Activated naive CD4-positive, alpha-beta T cell treated with anti-CD3 and anti-CD28 coated beads, Interleukin-2, amount 10 ng/mL, durations not matched to agents 7 days and 5 days (primary cell): Measurements from ENCODE around the gene TRIM25.

Source experiments
- CTCF ChIA-PET: fragments of 350-600 bp; sonication (Branson Sonifier 250); formaldehyde crosslinking; loops from one replicate; lab custom pipeline; 2021; ENCODE audit warnings: antibody characterized with exemption; lab: Charles Lee
- DNase-seq: peaks from one replicate; pipeline ENCODE4 v3.0.0-alpha.2; 2020
- H3K27ac Mint-ChIP-seq: one replicate; pipeline ENCODE4 v1.8.0; 2021; ENCODE audit warnings: mild to moderate bottlenecking, moderate library complexity, mixed read lengths
- H3K27me3 Mint-ChIP-seq: one replicate; pipeline ENCODE4 v1.8.0; 2021; ENCODE audit warnings: mild to moderate bottlenecking, mixed read lengths
- H3K36me3 Mint-ChIP-seq: one replicate; pipeline ENCODE4 v1.8.0; 2021; ENCODE audit warnings: mixed read lengths
- H3K4me1 Mint-ChIP-seq: one replicate; pipeline ENCODE4 v1.8.0; 2021; ENCODE audit warnings: mixed read lengths
- H3K4me3 Mint-ChIP-seq: one replicate; pipeline ENCODE4 v1.8.0; 2021; ENCODE audit warnings: mild to moderate bottlenecking, moderate library complexity, mixed read lengths
- H3K9me3 Mint-ChIP-seq: one replicate; pipeline ENCODE4 v1.8.0; 2021; ENCODE audit warnings: mixed read lengths

TRIM25 gene

DNA sequence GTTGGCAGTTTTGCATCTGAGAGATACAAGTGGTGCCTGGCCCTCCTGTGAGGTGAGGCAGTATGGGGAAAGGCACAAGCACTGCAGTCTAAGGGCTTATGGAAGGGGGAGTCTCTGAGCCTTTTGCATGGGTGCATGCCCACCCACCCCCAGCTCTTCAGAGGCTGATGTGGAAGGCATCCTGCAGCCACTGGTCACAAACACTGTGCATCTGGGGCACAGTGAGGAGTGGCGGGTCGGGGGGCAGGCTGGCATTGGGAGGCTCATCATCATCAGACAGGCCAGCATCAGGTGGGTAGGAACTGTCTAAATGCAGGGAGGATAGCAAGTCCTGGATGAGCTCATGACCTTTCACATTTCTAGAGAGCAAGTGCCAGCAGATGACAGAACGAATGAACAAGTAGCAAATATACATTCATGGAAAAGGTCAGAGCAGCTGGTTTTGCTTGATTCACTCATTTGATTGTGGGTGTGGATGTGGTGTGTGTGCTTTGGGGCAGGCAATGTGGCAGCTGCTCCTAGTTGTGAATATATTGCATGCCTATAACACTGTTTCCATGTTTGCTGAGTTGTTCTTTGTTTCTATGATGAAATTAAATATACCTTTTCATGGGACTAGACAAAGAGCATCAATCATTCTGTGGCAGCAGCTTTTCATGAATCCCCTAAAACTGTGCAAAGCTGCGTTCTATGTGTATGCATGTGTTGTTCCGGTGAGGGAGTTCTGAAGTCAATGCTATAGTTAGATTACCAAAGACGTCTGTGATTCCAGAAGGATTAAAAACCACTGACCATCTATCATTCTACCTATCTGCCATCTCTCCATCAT is 29.2 kb downstream of the TRIM25 start:
- H3K4me1 Mint-ChIP-seq: no peaks in the 10 kb centered on the region
- no peaks in the 10 kb centered on the region for H3K27me3 Mint-ChIP-seq
- no peak for DNase-seq
- H3K27ac Mint-ChIP-seq: no peak overlapping the region
- H3K9me3 Mint-ChIP-seq: peaks cover 14% of the 10 kb centered on the region
- no peak overlapping the region for H3K4me3 Mint-ChIP-seq
- peaks cover 37% of the 10 kb centered on the region for H3K36me3 Mint-ChIP-seq
- CTCF ChIA-PET: interaction anchor here (0.9 to 1.3 kb wide), 2 partner anchors 19 to 50 kb away, joined by 3 read pairs; no protein-coding TSS in a partner anchor

DNA sequence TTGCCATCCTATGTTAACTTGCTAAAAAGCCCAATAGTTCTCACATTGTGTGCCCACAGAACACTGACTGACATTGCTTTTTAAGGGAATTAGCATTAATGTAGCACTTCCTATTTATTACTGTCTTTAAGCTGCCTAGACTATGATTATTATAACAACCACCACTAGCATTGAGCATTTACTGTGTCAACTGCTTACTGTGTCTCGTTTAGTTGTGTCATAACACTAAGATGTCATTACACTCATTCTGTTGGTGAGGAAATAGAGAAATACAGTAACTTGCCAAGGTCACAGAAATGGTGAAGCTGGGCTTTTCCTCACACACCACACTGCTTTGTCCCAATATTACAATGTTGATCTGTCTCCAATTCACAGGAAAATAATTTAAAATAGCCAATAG is 30.2 kb downstream of the TRIM25 start:
- Mint-ChIP-seq H3K36me3 (peaks cover 26% of the 10 kb centered on the region), H3K27ac (no peak overlapping the region), H3K4me3 (no peak overlapping the region), H3K4me1 (no peaks in the 10 kb centered on the region), H3K9me3 (peaks cover 14% of the 10 kb centered on the region), H3K27me3 (no peaks in the 10 kb centered on the region)
- CTCF ChIA-PET: interaction anchor here (1.3 kb wide), 1 partner anchor 49 kb away, joined by 3 read pairs; no protein-coding TSS in a partner anchor
- no peak for DNase-seq

DNA sequence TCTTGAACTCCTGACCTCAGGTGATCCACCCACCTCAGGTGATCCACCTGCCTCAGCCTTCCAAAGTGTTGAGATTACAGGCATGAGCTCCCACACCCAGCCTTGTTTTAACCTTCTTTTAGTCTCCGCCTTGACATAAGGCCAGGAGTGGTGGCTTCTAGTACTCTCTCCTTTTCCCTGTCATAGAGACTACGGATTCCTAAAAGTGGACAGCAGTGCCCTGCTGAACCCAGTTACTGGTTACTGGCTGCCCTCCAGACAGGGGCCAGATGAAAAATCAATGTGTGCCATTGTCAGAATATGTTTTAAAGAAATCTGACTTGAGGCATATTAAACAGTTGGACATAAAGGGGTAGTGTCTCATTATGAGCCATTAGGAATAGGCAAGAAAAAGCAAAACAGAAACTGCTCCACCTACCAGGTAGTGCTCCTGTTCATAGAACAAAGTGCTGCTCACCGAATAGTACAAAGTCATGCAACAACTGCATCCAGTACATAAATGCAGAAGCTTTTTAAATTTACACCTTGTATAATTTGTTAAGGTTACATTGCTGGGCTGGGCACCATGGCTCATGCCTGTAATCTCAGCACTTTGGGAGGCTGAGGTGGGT is 32.1 kb downstream of the TRIM25 start:
- no peak overlapping the region for H3K4me3 Mint-ChIP-seq
- no peaks in the 10 kb centered on the region for H3K9me3 Mint-ChIP-seq
- H3K27me3 Mint-ChIP-seq: peaks cover 8% of the 10 kb centered on the region
- DNase-seq: no peak
- peaks cover 8% of the 10 kb centered on the region for H3K36me3 Mint-ChIP-seq
- no peak overlapping the region for H3K27ac Mint-ChIP-seq
- H3K4me1 Mint-ChIP-seq: no peaks in the 10 kb centered on the region
- CTCF ChIA-PET: no interaction called here

DNA sequence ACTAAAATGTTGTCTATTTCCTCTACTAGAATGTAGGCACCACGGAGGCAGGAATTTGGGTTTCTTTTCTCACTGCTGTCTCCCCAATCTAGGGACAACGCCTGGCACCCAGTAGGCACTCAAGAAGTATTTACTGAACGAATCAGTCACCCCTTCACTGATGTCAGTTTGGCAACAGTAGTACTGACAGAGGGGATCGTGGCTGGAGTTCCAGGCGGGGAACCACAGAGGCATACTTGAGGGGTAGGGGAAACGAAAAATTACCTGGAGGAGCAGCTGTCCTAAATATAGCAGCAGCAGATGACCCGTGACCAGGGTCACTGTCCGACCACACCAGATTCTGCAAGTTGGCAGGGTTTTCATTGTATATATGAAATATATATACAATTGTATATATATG is 33.3 kb downstream of the TRIM25 start:
- H3K27me3 Mint-ChIP-seq: peaks cover 8% of the 10 kb centered on the region
- CTCF ChIA-PET: no interaction called here
- peaks cover 1% of the 10 kb centered on the region for H3K36me3 Mint-ChIP-seq
- H3K4me1 Mint-ChIP-seq: no peaks in the 10 kb centered on the region
- H3K27ac Mint-ChIP-seq: no peak overlapping the region
- no peak for DNase-seq
- no peaks in the 10 kb centered on the region for H3K9me3 Mint-ChIP-seq
- H3K4me3 Mint-ChIP-seq: no peak overlapping the region

DNA sequence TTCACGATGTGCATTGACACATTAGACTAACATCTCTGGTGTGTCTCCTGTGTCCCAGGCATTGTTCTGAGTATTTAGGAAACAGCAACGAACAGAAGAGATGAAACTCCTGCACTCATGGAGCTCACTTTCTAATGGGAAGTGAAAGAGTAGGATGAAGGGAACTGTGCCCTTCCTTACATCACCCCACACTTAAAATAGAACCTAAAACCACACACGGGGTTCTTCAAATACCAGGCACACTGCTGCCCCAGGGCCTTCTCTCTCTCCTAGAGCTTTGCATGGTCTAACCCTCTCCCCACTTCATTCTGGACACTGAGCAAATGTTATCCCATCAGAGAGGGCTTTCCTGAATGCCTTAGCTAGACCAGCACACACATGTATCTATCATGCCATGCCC is 33.7 kb downstream of the TRIM25 start:
- H3K4me1 Mint-ChIP-seq: no peaks in the 10 kb centered on the region
- CTCF ChIA-PET: no interaction called here
- no peak overlapping the region for H3K4me3 Mint-ChIP-seq
- no peaks in the 10 kb centered on the region for H3K9me3 Mint-ChIP-seq
- no peak for DNase-seq
- no peaks in the 10 kb centered on the region for H3K36me3 Mint-ChIP-seq
- H3K27ac Mint-ChIP-seq: no peak overlapping the region
- peaks cover 8% of the 10 kb centered on the region for H3K27me3 Mint-ChIP-seq

DNA sequence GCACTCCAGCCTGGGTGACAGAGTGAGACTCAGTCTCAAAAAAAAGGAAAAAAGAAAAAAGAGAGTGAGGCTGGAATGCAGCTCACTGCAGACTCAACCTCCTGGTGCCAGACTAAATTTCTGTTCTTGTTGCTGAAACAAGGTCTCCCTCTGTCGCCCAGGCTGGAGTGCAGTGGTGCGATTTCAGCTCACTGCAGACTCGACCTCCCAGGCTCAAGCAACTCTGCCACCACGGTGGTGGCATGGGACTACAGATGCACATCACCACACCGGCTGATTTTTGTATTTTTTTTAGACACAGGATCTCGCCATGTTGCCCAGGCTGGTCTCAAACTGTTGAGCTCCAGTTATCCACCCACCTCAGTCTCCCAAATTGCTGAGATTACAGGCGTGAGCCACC is 34.6 kb downstream of the TRIM25 start:
- CTCF ChIA-PET: interaction anchor here (0.7 kb wide), 1 partner anchor 14 kb away, joined by 3 read pairs; no protein-coding TSS in a partner anchor
- Mint-ChIP-seq H3K4me1 (no peaks in the 10 kb centered on the region), H3K4me3 (no peak overlapping the region), H3K27me3 (peaks cover 8% of the 10 kb centered on the region), H3K36me3 (no peaks in the 10 kb centered on the region), H3K9me3 (no peaks in the 10 kb centered on the region), H3K27ac (no peak overlapping the region)
- DNase-seq: no peak

DNA sequence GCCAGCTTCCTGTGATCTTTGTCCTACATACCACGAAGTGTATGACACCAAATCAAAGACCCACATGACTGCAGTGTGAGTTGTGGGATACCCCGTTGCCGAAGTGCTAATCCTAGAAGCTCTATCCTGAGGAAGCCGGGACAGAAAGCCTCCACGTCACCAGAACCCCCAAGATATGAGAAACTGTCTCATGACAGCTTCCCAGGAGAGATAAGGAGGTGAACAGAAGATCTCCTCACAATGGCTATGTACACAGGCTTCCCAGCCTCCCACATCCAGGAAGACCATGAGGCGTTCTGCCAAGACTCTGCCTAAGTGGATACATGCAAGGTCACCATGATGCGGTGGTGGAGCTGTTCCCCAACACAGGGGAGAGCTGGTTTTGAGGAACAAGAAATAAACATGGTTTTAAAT is 37.1 kb downstream of the TRIM25 start:
- Mint-ChIP-seq H3K9me3 (no peaks in the 10 kb centered on the region), H3K36me3 (no peaks in the 10 kb centered on the region), H3K27me3 (peaks cover 13% of the 10 kb centered on the region), H3K4me1 (no peaks in the 10 kb centered on the region), H3K4me3 (no peak overlapping the region), H3K27ac (no peak overlapping the region)
- no peak for DNase-seq
- CTCF ChIA-PET: no interaction called here

DNA sequence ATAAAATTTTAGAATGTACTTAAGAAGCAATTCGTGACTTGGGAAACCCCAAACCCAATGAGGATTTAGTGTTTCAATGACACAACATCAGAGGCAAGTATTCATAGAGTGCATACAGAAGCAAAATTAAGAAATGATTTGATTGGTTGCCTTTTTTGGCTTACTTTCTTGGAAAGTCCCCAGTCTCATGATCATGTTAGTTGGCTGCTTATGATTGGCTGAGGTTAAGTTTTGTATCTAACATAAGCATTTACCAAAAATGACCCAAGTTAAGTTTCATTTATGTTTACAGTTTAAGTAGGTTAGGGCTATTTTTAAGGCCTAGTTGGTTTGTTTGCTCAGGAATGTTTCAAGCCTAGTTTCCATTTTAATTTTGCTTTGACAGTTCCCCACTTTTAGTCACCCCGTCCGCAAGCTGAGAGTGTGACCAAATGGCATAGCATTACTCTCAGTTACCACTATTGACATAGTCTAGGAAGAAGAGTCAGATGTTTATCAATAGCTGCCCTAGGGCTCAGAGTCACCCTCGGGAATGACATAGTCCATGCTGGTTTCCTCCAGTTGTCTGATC is 43.7 kb downstream of the TRIM25 start:
- H3K27ac Mint-ChIP-seq: no peak overlapping the region
- H3K4me3 Mint-ChIP-seq: no peak overlapping the region
- H3K9me3 Mint-ChIP-seq: no peaks in the 10 kb centered on the region
- H3K27me3 Mint-ChIP-seq: peaks cover 5% of the 10 kb centered on the region
- peaks cover 1% of the 10 kb centered on the region for H3K36me3 Mint-ChIP-seq
- peaks cover 3% of the 10 kb centered on the region for H3K4me1 Mint-ChIP-seq
- no peak for DNase-seq
- CTCF ChIA-PET: no interaction called here

DNA sequence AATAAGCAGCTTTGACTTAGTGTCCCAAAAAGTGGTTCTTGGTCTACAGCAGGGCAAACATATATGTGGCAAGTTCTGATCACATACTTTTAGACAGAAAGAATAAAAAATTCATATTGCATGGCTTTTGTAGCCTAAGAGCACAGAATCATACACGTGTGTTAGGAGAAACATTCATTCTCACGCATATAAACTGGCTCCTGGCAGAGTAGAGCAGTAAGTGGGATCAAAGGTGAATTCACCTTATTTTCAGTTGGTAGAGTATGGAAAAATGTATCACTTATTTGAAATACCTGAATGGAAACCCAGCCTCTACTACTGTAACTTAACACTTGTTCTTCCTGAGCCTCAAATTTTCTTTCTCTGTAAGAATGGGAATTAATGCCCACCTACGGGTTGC is 45.1 kb downstream of the TRIM25 start:
- Mint-ChIP-seq H3K27ac (no peak overlapping the region), H3K4me3 (no peak overlapping the region), H3K9me3 (no peaks in the 10 kb centered on the region), H3K27me3 (peaks cover 5% of the 10 kb centered on the region), H3K4me1 (peaks cover 3% of the 10 kb centered on the region), H3K36me3 (peaks cover 8% of the 10 kb centered on the region)
- CTCF ChIA-PET: interaction anchor here (1.3 kb wide), 1 partner anchor 73 kb away, joined by 4 read pairs; no protein-coding TSS in a partner anchor
- no peak for DNase-seq

DNA sequence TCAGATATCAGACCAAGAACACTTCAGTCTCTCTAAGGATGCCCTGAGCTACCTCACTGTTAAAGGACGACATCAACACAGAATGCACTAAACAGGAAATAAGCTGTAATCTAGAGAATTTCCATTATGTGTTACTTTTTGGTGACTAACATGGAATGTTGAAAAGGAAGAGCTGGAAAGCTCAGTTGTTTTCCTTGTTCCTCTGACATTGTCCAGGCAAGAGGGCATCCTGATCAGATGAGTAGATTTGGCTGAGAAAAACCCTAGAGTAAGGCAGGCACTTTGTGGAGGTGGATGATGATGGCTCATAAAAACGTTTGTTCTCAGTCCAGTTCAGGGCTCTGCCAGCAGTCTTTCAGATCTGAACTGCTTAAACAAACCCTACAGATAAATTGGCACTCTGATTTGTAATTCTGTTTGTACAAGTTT is 45.9 kb downstream of the TRIM25 start:
- Mint-ChIP-seq H3K4me3 (no peak overlapping the region), H3K4me1 (peaks cover 3% of the 10 kb centered on the region), H3K27ac (no peak overlapping the region), H3K27me3 (no peaks in the 10 kb centered on the region), H3K36me3 (peaks cover 12% of the 10 kb centered on the region), H3K9me3 (no peaks in the 10 kb centered on the region)
- DNase-seq: no peak
- CTCF ChIA-PET: interaction anchor here (0.5 to 1.3 kb wide), 2 partner anchors 73 to 77 kb away, joined by 4 to 5 read pairs; no protein-coding TSS in a partner anchor

DNA sequence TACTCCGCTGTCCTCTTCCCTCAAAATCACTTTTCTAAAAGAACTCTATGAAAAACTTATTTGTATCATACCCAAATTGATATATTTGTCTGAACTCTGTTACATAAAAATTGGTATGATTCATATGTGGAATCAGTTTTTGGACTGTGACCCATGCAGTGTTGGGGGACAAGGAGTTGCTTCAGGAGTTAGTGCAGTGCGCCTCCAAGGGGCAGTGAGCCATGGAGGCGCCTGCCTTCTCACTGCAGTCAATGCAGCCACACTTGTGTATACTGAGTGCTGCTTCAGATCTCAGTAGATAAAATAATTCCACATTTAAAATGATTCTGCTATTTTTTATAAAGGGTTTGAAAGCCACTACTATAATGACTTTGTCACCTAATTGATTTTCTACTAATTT is 47.4 kb downstream of the TRIM25 start:
- Mint-ChIP-seq H3K9me3 (no peaks in the 10 kb centered on the region), H3K36me3 (peaks cover 22% of the 10 kb centered on the region), H3K4me1 (peaks cover 3% of the 10 kb centered on the region), H3K27me3 (no peaks in the 10 kb centered on the region), H3K4me3 (no peak overlapping the region), H3K27ac (no peak overlapping the region)
- CTCF ChIA-PET: no interaction called here
- no peak for DNase-seq

DNA sequence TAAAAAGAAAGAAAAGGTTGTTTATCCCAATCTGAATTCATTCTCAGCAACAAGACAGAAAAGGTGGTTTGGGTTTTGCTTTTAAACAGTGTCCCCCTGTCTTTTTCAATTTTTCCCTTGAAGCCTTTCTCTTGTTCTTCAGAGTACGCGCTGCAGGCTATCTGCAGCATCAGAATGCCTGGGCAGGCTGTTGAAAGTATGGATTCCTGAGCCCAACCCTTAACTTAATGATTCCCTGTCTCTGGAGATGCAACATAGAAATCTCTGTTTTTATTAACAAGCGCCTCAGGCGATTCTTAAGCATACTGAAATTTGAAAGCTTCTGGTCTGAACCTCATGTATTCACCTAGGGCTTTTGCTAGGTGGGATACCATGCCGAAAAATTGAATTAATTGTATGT is 47.8 kb downstream of the TRIM25 start:
- H3K36me3 Mint-ChIP-seq: peaks cover 22% of the 10 kb centered on the region
- H3K9me3 Mint-ChIP-seq: no peaks in the 10 kb centered on the region
- CTCF ChIA-PET: no interaction called here
- peaks cover 3% of the 10 kb centered on the region for H3K4me1 Mint-ChIP-seq
- no peak overlapping the region for H3K4me3 Mint-ChIP-seq
- H3K27me3 Mint-ChIP-seq: no peaks in the 10 kb centered on the region
- DNase-seq: no peak
- H3K27ac Mint-ChIP-seq: no peak overlapping the region

DNA sequence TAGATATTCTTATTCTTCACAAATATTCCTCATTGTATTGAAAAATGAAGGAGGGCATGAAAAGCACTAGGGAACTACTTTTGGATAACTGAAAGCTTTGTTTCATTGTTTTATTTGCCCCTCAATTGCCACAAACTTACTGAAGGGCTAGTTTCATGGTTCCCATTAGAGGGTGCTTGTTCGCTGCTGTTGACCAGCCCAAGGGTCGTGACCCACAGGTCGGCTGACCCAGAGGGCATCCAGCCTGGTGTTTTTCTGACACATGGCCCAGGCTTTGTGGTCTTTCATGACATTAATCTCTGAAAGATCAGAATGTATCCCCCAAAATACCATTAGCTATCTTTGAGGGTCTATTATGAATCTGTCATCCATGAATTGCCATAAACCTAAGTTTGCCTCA is 49.9 kb downstream of the TRIM25 start:
- no peak overlapping the region for H3K27ac Mint-ChIP-seq
- no peak overlapping the region for H3K4me3 Mint-ChIP-seq
- no peaks in the 10 kb centered on the region for H3K27me3 Mint-ChIP-seq
- no peaks in the 10 kb centered on the region for H3K4me1 Mint-ChIP-seq
- H3K36me3 Mint-ChIP-seq: peaks cover 29% of the 10 kb centered on the region
- CTCF ChIA-PET: interaction anchor here (1.5 to 1.9 kb wide), 2 partner anchors 41 to 44 kb away, joined by 3 to 8 read pairs; no protein-coding TSS in a partner anchor
- no peaks in the 10 kb centered on the region for H3K9me3 Mint-ChIP-seq
- no peak for DNase-seq

DNA sequence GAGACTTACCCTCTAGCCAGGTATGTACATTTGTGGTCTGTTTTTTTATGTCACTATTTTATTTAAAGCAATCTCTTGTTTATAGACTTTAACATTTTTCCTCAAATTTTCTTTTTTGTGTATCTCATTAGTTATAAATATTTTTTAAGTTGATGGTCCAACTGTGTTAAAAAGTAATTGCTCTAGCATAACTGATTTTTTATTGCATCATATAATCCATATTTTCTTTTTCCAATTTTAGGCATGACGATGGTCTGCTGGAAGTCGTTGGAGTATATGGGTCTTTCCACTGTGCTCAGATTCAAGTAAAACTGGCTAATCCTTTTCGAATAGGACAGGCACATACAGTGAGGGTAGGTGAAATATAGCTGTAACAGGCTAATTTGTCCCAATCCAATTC is 52.0 kb downstream of the TRIM25 start:
- CTCF ChIA-PET: no interaction called here
- Mint-ChIP-seq H3K36me3 (peaks cover 37% of the 10 kb centered on the region), H3K27me3 (no peaks in the 10 kb centered on the region), H3K9me3 (no peaks in the 10 kb centered on the region), H3K4me3 (no peak overlapping the region), H3K27ac (no peak overlapping the region), H3K4me1 (no peaks in the 10 kb centered on the region)
- no peak for DNase-seq
